ENCODE measurements around the gene IGFBP3.
"Not testable (repeated sequence)": the region's sequence is repeated elsewhere in the genome, so short reads cannot be mapped to it uniquely, and the experiment has no call there.

The IGFBP3 gene

DNA sequence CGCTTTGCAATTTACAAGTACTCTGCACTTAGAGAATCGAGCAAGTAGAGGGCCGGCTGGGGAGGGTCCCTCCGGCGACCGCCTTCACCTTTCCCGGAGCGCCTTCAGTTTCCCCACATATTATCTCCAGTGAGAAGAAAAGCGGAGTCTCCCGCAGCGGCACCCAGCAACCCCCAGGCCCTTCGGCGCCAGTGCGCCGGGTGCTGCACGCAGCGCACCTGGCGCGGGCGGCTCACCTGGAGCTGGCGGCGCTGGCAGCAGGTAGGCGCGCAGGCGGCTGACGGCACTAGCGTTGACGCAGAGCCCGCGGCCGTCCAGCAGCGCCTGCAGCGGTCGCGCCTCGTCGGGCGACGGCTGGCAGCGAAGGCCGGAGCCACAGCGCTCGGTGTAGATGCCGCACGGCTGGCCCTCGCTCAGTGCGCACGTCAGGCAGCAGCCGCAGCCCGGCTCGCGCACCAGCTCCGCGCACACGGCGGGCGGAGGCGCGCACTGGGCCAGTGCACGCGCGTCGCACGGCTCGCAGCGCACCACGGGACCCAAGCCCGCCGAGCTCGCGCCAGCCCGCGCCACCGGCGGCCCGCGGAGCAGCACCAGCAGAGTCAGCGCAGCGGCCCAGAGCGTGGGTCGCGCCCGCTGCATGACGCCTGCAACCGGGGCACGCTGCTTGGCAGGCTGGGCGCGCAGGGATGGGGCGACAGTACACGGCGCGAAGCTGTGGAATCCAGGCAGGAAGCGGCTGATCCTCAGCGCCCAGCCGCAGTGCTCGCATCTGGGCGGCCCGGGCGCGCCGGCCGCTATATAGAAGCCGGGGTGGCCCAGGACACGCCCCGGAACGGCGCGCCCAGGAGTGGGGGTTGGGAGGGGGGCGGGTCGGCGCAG is at the start of gene IGFBP3:
Gene IGFBP3 (minus strand): TSS at position 771 of the 879 bp plus-strand sequence. CDS start 132 bp downstream, at position 639.
- FAIRE-seq = no peak

DNA sequence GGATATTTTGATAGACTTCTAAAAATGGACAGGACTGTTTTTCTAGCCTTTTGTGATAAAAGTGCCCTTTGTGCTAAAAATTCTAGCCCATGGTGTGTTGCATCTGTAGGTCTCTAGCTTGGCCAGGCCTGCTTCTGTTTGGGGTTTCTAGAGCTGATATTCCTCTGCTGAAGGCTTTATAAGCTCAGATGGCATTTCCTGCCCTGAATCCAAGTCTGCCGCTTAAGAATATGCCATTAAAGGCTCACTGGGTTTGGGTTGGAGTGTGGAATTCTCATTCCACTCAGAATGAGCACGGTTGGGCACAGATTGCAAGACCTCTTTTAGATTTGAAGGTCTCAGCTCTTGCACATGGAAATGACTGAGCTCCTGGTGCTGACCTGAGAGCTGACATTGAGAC is 49.4 kb upstream of the IGFBP3 start:
- FAIRE-seq = no peak

- FAIRE-seq = no peak
These were observed 48.9 kb upstream of the IGFBP3 start for GRCh38 chr7:45969940-45970339.

DNA sequence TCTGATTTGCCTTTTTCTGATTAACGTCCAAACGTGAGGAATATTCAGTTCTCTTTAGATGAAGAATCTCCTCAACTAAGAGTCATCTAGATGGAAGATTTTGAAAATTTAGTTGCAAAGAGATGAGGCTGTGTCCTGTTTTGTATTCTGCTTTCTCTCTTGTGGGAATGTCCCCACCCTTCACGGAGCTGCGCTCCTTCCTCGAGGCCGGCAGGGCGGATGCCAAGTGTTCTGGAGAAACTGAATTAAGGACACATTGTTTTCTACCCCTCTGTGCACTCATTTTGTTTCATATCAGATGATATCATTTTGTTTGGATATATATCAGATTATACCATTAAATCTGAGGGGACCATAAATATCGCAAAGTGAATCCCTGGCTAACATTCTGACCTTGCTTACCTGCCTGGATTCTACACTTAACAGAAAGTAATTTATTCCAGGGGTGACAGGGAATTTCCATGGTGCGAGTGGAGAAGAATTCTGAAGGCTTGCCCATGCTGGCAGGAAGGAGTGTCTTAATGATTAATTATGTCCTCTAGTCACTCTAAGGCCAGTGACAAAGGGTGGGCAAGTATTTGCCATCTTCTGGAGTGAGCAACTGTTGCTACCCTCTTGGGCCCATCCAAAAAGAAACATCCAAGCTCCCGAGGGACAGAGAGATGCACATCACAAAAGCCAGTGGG is 47.9 kb upstream of the IGFBP3 start:
- no peak for FAIRE-seq

GRCh38 chr7:45968312-45968711 is 47.2 kb upstream of the IGFBP3 start:
- no peak for FAIRE-seq

- FAIRE-seq = no peak
These were observed 46.6 kb upstream of the IGFBP3 start for GRCh38 chr7:45967591-45968157.

DNA sequence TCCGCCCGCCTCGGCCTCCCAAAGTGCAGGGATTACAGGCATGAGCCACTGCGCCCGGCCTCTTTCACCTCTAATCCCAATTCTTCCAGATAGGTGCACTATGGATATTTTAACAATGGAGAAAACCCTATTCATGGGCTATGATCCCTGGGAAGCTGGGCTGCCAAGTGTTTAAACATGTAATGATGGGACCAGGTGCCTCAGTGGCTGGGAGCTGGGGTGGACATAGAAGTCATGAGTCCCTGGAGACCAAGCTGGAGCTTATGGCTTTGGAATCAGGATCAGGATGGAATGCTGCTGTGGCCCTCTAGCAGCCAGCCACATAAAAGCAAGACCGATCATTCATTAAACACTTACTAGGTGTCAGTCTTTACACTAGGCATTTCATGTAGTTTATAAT is 41.8 kb upstream of the IGFBP3 start:
- no peak for FAIRE-seq

GRCh38 chr7:45957721-45958120 is 36.6 kb upstream of the IGFBP3 start:
- no peak for FAIRE-seq

DNA sequence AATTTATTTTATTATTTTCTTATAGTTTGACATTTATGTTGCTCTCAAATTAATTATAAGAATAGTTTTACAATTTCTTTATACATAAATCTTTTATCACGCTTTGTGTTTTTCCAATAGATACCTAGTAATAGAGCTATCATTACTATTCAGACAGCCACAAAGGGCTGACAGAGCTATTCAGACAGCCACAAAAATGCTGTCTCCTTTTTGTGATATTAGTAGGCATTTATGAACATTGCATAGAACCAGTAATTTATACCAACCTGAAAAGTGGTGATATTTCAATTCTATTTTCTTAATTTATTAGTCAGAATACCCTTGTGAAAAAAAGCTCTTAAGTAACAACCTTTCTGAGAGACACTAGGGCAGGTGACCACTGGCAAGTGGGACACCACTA is 34.2 kb upstream of the IGFBP3 start:
- no peak for FAIRE-seq

- FAIRE-seq = not testable (repeated sequence)
These were observed 32.0 kb upstream of the IGFBP3 start for GRCh38 chr7:45953055-45953454.

DNA sequence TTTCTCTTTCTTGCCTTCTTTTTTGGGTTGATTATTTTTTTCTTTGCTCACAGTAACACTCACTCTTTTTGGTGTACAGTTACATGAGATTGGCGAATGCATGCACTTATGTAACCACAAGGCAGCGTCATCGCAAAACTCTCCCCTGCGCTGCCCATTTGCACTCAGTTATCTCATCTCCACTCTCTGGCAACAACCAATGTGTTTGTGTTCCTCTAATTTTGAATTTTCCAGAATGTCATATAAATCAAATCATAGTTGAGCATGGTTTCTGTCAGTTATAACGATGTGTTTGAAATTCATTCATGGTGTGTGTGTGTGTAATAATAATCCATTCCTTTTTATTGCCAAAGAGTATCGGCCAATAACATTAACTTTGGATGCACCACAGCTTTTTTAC is 23.0 kb upstream of the IGFBP3 start:
- no peak for FAIRE-seq

DNA sequence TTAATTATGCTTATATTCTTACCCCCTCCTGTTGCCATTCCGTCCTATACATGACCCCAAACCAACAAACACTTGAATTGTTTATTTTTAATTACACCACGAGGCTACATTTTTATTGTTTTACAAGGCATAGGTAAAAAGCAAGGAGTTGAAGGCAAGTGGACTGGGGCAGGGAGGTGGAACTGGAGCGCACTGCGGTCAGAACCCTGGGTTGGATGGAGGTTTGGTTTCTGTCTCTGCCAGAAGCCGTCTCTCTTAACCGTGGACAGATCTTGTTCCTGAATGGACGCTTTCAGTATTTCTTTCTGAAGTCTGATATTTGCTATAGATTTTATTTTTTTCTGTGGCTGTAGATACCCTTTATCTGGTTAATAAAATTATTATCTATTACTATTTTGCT is 19.9 kb upstream of the IGFBP3 start:
- FAIRE-seq = no peak

GRCh38 chr7:45940237-45940781 is 19.2 kb upstream of the IGFBP3 start:
- not testable (repeated sequence) for FAIRE-seq

DNA sequence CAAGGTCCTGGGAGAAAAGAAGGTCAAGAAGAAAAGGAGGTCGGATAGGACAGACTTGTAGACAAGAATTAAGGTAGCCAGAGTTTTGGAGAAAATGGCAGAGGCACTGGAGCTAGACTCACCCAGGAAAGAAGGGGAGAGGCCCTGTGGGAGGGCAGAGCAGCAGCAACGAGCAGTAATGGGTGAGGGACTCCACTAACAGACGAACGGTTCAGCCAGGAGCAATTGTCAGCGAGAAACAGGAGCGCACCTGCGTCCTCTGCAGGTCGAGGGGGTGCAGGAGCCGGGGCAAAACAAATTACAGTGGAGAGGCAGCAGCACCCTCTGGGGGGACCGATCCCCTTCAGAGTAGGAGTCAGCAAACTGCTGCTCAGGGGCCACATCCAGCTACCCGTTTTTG is 18.5 kb upstream of the IGFBP3 start:
- no peak for FAIRE-seq

DNA sequence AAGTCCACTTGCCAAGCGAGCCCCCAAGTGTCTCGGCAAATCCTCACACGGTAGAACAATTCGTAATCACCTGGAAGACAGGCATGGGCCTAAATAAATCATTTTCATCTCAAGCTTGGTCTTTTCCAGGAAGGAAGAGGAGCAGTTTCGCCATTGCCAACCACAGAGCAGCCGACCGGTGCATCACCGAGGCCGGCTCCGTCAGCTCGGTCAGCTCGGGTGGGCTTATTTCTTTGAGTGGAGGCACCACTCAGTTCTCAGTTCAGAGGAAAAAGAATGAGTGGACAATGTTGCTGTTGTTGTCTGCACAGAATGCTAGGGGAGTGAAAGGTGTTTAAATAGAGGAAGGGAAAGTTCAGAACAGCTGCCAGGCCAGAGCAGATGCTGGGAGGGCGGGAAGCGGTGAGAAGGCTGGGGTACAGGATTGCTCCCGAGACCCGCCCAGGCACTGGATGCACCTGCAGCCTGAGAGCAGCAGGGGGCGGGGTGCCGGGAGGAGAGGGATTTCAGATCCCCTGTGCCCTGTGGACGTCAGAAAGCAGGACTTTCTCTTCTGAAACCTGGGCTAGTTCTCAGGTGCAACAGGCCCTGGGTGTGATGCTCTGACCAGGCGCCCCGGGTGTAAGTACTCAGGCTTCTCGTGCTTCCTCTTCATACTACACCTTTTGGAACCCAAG is 17.7 kb upstream of the IGFBP3 start:
- FAIRE-seq = no peak

GRCh38 chr7:45937862-45938261 is 16.8 kb upstream of the IGFBP3 start:
- no peak for FAIRE-seq

DNA sequence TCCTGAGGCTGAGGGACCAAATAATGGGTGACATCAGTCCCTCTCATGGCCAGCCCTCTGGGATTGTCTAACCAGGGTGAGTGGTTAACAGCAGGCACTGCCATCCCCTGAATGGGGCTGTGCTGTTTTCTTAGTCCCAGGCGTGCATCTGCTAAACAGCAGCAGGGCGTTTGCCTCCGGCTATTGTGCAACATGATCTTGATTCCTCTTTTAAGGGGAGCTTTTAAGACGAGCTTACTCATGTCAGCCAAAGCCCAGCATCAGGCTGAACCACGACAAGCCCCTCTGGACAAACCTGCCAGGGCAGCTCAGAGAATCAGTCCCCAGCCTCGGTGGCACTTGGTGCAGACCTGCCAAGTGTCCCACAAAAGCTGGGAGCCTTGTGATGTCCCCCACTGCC is 16.2 kb upstream of the IGFBP3 start:
- FAIRE-seq = no peak

DNA sequence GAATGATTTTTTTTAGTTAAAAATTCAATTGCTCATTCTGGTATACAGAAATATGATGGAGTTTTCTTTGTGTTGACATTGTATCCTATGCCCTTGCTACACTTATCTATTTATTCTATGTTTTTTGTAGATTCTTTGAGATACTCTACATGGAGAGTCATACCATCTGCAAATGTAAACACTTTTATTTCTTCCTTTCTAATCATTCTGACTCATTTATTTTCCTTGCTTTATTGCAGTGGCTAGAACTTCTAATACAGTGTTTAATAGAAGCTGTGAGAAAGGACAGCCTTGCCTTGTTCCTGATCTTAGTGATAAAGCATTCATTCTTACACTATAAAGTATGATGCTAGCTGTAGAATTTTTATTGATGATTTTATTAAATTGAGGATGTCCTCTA is 9.9 kb upstream of the IGFBP3 start:
- FAIRE-seq = no peak

DNA sequence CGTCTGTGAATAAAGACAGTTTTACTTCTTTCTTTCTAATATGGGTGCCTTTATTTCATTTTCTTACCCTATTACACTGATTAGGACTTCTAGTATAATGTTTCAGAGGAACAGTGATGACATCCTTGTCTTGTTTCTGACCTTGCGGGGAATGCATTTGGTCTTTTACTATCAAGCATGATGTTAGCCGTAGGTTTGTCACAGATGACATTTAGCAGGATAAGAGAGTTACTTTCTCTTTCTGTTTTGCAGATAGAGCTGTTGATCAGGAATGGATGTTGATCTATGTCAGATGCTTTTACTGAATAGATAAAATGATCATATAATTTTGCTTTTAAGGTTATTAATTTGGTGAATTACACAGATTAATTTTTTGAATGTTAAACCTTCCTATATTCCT is 6.6 kb upstream of the IGFBP3 start:
- no peak for FAIRE-seq

DNA sequence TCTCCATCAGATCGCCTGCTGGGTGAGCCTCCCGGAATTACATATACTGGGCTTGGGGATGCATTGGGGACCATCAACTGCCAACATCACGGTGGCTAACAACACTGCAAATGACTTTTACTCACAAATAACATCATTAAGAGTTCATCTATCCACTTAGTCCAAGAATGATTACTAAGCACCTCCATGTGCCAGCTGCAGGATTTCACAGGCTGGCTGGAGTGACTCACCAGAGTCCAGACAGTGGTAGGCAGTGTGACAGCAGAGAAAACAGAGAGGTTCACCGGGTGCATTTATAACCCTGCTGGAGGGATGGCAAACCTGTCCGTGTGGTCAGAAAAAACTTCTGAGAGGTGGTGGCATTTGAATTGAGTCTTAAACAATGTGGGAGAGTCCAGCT is 3.2 kb upstream of the IGFBP3 start:
- FAIRE-seq = no peak

DNA sequence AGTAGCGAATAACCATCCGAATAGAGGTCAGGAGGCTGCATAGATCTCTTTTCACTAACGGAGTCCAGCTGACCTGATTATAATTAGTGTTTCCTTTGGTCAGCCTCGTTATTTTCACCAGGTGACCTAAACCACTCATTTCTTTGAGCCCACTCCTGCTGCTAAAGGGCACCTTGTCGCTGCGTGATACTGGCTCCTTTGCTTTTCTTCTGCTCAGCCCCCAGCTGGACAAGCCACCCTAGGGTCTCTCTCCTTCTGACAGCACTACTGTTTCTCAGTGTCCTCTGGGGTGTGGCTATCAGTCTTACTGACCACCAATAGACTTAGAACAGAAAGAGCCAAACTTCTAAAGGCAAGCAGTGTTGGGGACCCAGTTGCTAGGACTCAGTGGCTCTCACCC is 2.7 kb upstream of the IGFBP3 start:
- FAIRE-seq = no peak

DNA sequence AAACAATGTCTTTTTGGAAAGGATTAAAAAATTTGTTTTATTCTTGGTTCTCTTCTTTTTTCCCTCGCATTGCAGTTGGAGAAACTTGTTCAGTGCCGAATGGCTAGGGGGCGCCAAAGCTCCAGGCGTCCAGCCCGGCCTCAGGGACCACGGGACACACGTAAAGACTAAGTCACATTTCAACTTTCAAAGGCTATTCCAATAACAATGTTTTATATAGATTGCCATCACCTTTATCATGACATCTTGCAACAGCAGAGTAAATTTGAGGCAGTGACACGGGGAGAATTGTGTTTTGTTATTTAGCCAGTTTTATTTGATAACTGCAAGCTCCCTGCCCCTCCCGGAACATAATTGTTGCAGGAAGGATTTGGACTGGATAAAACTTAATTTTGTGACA is 2.2 kb upstream of the IGFBP3 start:
- FAIRE-seq = no peak

DNA sequence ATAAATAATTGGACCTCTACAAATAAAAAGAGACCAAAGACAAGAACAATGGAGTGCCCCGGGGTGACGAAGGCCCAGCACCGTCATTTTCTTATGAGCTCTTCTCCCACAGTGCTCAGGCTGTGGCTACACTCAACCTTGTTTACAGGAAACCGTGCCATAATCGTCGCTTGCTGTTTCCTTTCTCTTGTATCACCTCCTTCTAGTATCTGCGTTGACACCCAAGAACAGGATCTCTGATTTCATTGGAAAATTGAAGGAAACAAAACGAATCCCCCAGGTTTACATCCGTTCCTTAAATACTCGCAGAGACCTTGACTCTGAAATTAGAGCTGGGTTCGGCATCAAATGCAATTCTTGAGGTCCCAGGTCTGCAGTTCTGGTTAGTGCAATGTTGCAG is 1.7 kb upstream of the IGFBP3 start:
- FAIRE-seq = no peak

Data from colon (tissue), 2 donors.